NOMO-1 (cell line): ENCODE measurements around the gene RAB40B.
A peak's percentile ranks its signal among the peaks of the same experiment; 100 is the strongest.

ENCODE experiments used
- DNase-seq, 2 experiments: peaks; one replicate each; lab custom pipeline; 2025; ENCODE audit not compliant: unreplicated experiment in 2 of 2; lab: John Stamatoyannopoulos, UW

RAB40B gene

DNA sequence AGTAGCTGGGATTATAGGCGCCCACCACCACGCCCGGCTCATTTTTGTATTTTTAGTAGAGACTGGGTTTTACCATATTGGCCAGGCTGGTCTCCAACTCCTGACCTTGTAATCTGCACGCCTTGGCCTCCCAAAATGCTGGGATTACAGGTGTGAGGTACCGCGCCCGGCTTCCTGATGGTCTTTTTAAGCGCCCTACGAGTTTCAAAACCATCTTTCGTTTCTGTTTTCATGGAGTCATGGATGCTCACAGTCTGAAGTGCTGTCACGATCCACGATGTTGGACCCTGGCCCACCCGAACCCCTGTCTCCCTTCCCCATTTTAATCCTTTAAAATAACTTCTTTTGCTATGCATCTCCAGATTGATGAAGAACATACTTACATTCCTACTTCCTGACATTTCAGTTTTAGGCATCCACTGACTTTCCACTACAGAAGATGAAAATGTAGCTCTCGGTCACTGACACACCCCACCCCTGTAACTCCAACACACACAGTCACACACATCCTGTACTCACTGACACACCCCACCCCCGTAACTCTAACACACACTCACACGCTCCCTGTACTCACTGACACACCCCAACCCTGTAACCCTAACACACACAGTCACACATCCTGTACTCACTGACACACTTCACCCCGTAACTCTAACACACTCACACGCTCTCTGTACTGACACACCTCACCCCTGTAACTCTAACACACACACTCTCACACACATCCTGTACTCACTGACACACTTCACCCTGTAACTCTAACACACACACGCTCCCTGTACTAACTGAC lies 27.6 kb downstream of the RAB40B start:
- DNase-seq, result no peak

DNA sequence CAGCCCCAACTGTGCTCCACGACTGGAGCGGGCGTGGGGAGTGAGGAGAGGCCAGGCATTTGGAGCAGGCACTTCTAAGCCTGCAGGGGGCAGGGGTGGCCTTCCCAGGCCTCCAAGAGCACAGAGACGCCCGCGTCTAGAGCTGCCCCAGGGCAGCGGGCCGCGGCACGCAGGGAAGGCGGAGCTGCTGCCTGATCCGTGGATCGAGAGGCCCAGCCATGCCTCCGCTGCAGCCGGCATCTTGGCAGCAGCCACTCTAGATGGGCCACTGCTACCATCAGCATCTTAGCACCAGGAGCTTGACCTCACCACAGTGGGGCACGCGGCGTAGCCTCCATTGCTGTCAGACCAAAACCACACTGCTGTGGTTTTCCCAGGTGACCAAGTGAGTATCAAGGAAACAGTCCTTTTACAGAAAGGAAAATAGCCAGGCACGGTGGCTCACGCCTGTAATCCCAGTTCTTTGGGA lies 29.8 kb downstream of the RAB40B start:
- DNase-seq, result peak; percentile 69 to 79

DNA sequence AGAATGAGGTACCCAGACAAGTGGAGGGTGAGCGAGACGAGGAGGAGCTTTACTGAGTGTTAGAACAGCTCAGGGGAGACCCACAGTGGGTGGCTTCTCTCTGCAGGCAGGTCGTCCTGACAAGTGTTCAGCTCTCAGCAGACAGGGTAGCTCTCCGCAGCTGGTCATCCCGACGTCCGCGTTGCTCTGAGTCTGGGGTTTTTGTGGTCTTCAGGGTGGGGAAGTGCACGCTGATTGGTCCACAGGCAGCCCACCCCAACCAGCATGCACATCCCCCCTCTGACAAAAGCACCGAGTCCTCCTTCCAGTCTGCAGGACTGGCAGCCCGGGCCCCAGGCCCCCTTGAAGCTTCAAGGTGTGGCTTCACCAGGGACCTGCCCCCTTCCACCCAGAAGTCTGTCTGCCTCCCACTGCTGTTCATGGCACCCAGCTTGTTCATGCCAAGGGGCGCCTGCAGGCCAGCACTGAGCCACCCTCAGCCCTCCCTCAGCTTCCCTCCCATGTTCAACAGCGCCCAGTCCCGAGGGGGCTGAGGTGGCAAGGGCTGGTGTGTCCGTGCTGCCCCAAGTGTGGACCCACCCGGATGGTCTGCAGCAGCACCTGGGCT lies 30.4 kb downstream of the RAB40B start:
- no peak for DNase-seq

DNA sequence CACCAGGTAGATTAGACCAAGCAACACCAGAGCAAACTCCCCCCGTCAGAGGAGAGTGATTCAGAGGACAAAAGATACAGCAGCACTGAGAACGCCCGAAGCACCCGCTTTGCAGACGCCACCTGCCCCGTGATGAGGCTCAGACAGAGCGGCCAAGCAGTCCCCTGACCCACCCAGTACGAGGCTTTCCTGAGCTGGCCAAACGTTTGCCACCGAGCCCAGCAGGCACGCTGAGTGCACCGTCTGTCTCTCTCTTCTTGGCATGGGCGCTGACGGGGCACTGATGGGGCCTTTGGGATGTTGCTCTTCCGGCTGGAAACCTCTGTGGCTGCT lies 30.9 kb downstream of the RAB40B start:
- DNase-seq, result no peak

DNA sequence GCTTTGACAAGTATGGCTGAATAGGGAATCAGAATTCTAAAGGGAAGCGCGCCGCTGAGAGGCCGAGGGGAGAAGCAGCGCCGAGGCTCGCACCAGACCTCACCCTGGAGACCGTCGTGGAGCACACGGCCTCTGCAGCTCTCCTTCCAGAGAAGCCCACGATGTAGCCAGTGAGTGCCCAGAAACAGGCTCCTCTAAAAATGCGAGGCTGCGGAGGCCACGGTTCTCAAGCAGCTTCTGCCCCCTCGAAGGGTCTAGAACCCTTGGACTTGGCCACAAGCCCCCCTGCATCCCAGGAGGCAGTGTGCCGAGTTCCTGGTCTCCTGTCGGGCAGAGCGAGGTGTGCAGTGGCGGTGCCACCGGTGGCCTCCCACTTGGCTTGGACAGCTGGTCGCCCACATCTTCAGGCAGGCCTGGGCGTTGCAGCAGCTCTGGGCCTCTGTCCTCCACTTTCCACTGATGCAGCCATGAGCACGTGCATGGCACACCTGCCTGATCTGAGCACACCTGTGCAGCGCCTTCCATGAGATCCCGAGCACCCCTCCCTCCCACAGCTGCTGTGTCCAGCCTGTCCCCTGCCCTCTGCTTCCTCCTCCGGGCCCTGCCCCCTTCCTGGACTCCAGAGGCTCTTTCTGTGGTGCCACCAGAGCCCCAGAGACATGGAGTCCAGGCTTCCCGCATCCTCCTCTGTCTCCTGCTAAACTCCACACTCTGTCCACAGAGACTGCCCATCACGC lies 31.4 kb downstream of the RAB40B start:
- DNase-seq, result no peak

DNA sequence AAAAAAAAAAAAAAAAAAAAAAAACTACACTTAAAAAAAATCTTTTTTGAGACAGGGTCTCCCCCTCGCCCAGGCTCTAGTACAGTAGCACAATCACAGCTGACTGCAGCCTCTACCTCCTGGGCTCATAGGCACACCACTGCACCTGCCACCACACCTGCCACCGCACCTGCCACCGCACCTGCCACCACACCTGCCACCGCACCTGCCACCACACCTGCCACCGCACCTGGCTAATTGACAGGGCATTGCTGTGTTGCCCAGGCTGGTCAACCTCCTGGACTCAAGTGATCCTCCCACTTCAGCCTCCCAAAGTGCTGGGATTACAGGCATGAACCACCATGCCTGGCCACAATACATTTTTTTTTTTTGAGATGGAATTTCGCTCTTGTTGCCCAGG lies 32.6 kb downstream of the RAB40B start:
- DNase-seq, result no peak

DNA sequence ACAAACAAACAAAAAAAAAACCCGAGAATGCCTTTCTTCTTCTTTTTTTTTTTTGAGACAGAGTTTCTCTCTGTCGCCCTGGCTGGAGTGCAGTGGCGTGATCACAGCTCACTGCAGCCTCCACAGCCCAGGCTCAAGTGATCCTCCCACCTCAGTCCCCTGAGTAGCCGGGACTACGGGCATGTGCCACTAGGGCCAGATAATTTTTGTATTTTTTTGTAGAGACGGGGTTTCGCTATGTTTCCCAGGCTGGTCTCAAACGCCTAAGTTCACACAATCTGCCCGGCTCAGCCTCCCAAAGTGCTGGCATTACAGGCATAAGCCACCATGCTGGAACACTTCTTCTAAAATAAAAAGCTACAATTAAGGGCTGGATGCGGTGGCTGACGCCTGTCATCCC lies 33.3 kb downstream of the RAB40B start:
- DNase-seq, result no peak

DNA sequence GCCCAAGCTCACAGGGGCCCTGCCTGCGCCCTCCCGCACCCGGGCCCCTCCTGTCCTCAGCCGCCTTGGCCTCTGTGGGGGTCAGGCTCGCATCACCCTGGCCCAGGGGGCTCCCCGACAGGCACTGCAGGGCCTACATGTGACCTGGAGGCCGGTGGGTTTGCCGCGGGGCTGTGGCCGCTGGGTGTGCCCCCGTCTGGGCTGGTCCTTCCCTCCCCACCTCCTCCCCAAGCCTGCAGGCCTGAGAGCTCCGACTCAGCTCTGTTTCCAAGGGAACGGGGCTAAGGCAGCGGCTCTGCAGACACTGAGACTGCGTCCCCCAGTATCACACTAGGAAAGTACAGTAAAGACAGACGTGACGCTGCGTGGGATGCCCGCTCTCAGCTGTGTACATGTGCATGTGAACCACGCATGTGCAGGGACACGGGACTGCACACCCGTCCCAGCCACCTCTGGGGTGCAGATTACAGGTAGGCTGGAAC lies 33.8 kb downstream of the RAB40B start:
- no peak for DNase-seq

DNA sequence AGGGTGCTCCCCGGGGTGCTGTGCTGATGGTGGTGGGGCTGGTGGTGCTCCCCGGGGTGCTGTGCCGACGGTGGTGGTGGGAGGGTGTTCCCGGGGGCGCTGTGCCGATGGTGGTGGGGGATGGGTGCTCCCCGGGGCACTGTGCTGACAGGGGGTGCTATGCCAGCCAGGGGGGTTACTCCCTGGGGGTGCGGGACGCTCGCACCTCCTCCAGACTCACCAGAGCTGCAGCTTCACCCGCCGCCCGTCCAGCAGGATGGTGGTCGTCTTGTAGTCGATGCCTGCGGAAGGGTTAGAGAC lies 34.3 kb downstream of the RAB40B start:
- no peak for DNase-seq

DNA sequence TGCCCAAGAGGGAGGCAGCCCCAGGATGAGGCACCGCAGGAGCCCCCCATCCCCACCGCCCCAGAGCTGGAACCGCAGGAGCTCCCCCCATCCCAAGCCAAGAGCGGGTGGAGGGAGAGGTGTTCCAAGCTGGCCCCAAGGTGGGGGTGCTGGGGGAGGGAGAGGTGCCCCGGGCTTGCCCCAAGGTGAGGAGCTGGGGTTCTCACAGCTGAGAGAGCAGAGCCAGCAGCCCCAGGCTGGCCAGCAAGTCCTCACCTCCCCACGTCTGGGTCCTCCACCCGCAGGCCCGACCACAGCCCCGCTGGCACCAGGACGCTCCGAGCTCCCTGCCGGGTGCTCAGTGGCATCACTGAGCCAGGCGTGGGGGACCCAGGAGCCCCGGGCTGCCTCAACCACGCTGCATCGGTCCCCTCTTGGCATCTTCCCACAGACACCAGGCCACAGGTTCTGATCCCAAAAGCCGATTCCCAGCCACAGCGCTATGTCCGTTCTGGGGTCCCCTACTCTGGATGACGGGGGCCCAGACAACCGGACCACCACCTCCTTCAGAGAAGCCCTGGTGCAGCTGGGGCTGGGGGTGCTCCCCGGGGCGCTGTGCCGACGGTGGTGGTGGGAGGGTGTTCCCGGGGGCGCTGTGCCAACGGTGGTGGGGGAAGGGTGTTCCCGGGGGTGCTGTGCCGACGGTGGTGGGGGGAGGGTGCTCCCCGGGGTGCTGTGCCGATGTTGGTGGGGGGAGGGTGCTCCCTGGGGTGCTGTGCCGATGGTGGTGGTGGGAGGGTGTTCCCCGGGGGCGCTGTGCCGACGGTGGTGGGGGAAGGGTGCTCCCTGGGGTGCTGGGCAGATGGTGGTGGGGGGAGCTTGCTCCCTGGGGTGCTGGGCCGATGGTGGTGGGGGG lies 34.9 kb downstream of the RAB40B start:
- DNase-seq, result no peak

DNA sequence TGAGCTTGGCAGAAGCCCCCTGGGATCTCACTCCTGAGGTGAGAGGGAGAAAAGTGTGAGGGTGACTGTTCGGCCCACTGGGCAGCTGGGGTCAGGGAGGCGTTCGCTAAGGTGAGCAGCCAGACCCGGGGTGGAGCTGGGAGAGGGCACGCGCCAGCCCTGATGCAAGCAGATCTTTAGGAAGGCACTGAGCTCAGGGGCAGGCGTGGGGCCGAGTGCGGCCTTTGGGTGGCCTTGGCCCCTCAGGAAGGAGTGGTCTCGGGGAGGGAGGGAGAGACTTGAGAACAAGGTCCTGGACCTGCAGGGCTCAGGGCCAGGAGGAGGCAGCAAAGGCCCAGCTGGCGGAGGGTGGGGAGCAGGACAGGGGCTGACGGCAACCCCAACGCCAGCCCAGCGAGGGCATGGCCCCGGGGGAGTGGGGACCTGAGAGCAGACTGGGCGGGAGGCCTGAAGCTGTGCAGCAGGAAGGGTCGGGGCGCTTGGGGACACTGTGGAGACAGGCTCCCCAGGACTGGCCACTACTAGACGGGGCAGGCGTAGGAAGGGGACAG lies 35.7 kb downstream of the RAB40B start:
- no peak for DNase-seq

DNA sequence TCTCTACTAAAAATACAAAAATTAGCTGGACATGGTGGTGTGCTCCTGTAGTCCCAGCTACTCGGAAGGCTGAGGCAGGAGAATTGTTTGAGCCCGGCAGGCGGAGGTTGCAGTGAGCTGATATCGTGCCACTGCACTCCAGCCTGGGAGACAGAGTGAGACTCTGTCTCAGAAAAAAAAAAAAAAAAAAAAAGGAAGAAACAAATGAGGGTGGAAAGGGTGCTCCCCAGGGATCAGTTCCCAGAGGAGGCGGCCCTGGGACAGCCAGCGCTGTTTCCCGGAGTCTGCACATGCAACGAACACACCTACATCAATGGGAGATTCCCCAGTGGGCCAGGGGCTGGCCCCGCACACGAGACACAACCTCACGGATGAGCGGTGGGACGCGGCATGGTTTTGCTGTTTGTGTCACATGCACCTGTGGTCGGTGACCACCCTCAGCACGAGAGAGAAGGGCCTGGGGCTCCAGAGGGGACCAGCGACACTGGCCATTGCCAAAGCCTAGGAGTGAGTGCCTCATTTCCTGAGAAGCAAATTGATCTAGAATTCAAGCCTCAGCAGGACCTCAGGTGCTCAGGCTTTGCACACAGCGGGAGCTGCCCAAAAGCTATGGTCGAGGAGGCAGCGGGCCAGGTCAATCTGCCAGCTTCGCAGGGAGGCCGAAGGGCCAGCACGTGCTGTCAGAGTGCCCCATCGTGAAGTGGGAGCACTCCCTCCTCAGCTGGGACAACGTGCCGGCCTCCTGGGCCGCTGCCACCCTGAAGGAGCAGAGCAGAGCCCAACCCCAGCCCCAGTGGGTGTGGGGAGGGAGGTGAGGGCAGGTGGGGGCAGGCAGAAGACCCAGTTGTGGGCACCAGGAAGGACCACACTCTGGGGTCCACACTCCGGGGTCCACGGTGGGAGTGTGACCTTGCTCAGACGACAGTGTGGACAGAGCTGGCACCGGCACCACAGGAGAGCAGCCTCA lies 36.5 kb downstream of the RAB40B start:
- DNase-seq, result no peak

DNA sequence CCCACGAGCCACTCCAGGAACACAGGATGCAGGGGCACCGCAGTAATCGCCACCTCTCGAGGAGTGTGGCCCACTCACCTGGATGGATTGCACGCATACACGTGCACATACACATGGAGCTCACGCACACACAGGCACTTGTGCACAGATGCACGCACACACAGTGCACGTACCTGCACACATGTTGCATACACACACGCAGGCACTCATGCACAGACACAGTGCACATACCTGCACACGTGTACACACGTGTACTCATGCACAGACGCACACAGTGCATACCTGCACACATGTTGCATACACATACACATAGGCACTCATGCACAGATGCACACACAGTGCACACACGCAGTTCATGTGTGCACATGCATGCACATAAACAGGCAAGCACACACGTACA lies 38.6 kb downstream of the RAB40B start:
- no peak for DNase-seq

DNA sequence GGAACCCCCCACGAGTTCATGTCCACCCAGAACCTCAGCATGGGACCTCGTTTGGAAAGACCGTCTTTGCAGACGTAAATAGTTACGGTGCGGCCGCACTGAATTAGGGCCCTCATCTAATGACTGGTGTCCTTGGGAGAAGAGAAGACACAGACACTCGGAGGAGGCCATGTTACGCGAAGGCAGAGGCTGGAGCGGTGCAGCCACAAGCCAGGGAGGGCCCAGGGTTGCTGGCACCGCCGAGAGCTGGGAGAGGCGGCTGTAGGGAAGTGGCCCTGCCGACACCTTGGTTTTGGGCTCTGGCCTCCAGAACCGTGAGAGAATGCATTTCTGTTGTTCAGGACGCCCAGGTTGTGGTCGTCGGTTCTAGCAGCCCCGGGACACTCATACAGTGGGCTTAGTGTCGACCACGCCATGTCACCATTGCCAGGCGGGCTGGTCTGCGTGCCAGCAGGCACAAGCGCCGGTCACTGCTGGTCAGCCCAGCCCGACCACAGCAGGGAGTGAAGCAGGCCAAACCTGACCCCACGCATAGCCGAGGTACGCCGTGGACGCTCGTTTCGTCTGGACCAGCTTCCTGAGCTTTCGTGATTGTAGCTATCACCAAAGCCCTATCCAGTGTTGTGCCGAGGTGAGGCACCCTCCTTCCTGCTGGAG lies 39.6 kb downstream of the RAB40B start:
- no peak for DNase-seq

DNA sequence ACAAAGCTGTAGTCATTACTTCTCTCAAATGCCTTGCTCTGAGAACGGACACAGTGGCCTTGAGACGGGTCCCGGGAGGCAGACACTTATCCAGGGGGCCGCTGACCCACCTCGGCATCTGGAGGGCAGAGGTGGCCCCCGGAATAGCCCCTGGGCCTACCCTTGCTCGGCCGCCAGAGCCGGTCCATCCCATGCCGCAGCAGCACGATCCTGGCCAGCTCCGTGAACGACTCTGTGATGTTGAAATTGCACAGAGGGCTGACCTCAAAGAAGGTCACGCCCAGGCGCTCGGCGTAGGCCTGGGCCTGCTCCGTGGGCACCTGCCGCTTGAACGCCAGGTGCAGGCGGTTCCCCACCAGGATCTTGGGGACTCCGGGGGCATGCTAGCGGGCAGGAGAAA lies 40.2 kb downstream of the RAB40B start:
- DNase-seq, result no peak

DNA sequence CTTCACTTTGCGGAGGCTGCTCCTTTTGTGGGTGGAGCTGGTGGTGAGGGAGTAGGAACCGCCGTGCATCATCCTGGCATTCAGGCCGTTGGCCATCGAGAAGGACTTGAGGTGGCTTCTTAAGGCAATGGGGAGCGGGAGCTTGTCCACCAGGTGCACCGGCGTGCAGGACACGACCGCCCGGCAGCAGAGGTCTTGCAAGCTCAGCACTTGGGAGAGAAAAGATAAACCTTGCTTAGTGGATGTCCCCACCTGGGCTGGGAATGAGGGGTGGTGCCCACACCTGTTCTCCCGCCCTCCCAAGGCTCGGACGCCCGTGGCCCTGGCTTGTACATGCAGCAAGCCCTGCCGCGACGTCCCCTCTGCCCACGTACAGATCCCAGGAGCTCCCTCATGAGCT lies 40.6 kb downstream of the RAB40B start:
- no peak for DNase-seq

DNA sequence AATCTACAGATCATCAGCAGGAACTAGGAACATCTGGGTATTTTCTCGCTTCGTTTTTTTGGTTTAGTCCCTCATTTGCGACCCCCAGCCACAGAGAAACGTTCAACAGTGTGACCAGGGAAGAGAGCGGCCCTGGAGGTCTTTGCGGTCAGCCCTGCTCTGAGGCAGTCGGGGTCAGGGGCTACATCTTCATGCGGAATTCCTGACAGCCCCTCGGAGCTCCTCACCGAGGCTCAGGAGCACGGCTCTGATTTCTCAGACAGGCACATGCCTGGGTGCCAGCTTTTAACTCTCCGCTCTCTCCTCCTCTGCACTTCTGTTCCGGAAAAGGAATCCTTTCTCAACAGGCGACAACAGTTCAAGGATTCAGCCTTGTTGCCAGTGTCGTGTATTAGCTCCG lies 42.2 kb downstream of the RAB40B start:
- DNase-seq, result no peak

DNA sequence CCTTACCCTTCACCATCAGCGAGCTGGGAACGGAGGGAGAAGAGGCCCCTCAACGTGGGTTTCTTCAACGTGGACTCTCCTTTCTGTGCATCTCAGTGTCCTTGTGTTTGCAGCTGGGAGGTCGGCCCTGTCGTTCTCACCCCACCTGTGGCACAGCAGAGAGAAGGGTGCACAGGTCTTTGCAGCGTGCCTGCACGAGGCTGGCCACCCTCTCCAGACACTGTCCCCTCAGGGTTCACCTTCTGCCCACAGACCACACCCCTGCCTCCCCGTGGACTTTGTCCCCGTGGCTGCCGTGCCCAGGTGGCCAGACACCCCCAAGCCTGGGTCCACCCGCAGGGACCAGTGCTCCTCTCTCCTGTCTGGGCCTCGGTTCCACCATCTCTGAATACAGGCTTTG lies 43.0 kb downstream of the RAB40B start:
- DNase-seq, result no peak

DNA sequence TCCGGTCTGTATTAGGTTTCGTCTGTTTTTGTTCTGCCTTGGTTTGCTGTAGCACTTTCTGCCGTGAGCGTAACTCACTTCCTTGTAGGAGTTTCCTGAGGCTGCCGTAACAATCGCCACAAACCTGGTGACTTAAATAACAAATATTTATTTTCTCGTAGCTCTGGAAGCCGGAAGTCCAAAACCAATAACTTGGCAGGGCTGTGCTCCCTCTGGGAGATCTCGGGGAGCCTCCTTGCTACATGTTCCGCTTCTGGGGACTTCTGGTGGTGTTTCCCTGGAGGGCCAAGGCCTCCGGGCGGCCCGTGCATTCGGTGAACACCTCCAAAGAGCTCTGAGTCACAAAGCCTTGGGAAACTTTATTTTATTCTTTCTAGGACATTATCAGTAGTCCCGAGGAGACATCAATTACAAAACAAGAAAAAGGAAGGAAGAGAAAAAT lies 43.4 kb downstream of the RAB40B start:
- peak; percentile 47 to 70 for DNase-seq
